ENCODE measurements around the gene NLRP1. TPM values are rescaled to one million over a fixed set of nuclear protein-coding genes. Genes with fewer than 3 reads are reported as not detected.

The NLRP1 gene
- total and polyA plus RNA-seq, 9 of the 15 experiments (the other 6 are each of a cell fraction or from before 2014, with no cell fraction given): 4.0 to 69.4 (median 27.7) TPM

GRCh38 chr17:5557990-5558389, 26.3 kb downstream of the NLRP1 start (continued):
- no peak for TF ChIP-seq ZNF146 (CRISPR knock-in tag; IDR thresholded peaks at IDR 0.05; ENCODE audit: unreplicated experiment)
- TF ChIP-seq ZNF444 (CRISPR knock-in tag; IDR thresholded peaks at IDR 0.05): no peak

GRCh38 chr17:5557485-5557884, 26.8 kb downstream of the NLRP1 start:
- POLR2A ChIA-PET: interaction anchor here (1.2 kb wide), 1 partner anchor 57 kb away, joined by 3 read pairs; no protein-coding TSS in a partner anchor

GRCh38 chr17:5555254-5555653, 29.1 kb downstream of the NLRP1 start:
- no peak overlapping the region for H2AFZ ChIP-seq (ENCODE audit: low read depth, low read length)
- H3K4me2 ChIP-seq (ENCODE audit: insufficient read depth, low read length): no peak overlapping the region
- ATAC-seq (no peak), DNase-seq (ENCODE audit: extremely low read depth in 1 of 4, low spot score in 3 of 4) (no peak), FAIRE-seq (no peak)
- BruUV-seq (replicated peaks): no TSS peak
- intact Hi-C loops (cut with micrococcal nuclease): no loop called here
- in situ Hi-C loops (cut with MboI): no loop called here
- POLR2A ChIA-PET: no interaction called here
- no peaks in the 10 kb centered on the region for H3K9me1 ChIP-seq (ENCODE audit: control insufficient read depth, insufficient read depth, low read length)
- CTCF ChIA-PET (ENCODE audit: low intra/inter-chr PET ratio): no interaction called here
- no peak overlapping the region for H3K4me3 ChIP-seq
- H3K27me3 ChIP-seq (ENCODE audit: control insufficient read depth in 2 of 2, insufficient read depth in 2 of 2, low read length in 2 of 2): no peaks in the 10 kb centered on the region
- H3K79me2 ChIP-seq (ENCODE audit: control insufficient read depth, insufficient read depth, low read length): no peaks in the 10 kb centered on the region
- H3K27ac ChIP-seq (ENCODE audit: extremely low read depth, low read depth, low read length): no peak overlapping the region
- H3K4me1 ChIP-seq (replicated peaks in 1 of 2; ENCODE audit: control insufficient read depth in 2 of 2, insufficient read depth in 2 of 2, low read length in 2 of 2): no peaks in the 10 kb centered on the region
- no peaks in the 10 kb centered on the region for H4K20me1 ChIP-seq (replicated peaks; ENCODE audit: control insufficient read depth, insufficient read depth, low read length)
- 100% methylated on average over 2 of the region's 3 CpGs for WGBS (ENCODE audit: insufficient coverage, low coverage, missing lambda C conversion rate)
- no peak overlapping the region for H3K9ac ChIP-seq (ENCODE audit: insufficient read depth in 1 of 2, low read depth in 2 of 2, low read length in 2 of 2)
- H3K36me3 ChIP-seq (ENCODE audit: control insufficient read depth, insufficient read depth, low read length): peaks cover 61% of the 10 kb centered on the region
- H3K9me3 ChIP-seq (replicated peaks; ENCODE audit: control insufficient read depth, insufficient read depth, low read depth, low read length): no peaks in the 10 kb centered on the region
- TF ChIP-seq MTF1 (CRISPR knock-in tag; IDR thresholded peaks at IDR 0.05; ENCODE audit: borderline replicate concordance): no peak
- TF ChIP-seq ARID1B (IDR thresholded peaks at IDR 0.05): no peak
- TF ChIP-seq GTF2F1 (IDR thresholded peaks at IDR 0.05; ENCODE audit: low read depth, low read length): no peak
- no peak for TF ChIP-seq TFAM (CRISPR knock-in tag; conservative IDR thresholded peaks at IDR 0.05)
- TF ChIP-seq MAFG (tag; conservative IDR thresholded peaks at IDR 0.05): no peak
- no peak for TF ChIP-seq RBM14 (IDR thresholded peaks at IDR 0.05; ENCODE audit: borderline replicate concordance, insufficient read depth, low read depth, low read length)
- no peak for TF ChIP-seq PTBP1 (IDR thresholded peaks at IDR 0.05; ENCODE audit: low read depth, low read length)
- TF ChIP-seq EZH2 (IDR thresholded peaks at IDR 0.05; ENCODE audit: borderline replicate concordance, low read depth, low read length): no peak
- no peak for TF ChIP-seq ZNF431 (CRISPR knock-in tag; IDR thresholded peaks at IDR 0.05)
- no peak for TF ChIP-seq MLLT1 (IDR thresholded peaks at IDR 0.05)
- no peak for TF ChIP-seq GATA2 (CRISPR knock-in tag; IDR thresholded peaks at IDR 0.05)

More at GRCh38 chr17:5557485-5557884, 26.8 kb downstream of the NLRP1 start:
- intact Hi-C loops (cut with micrococcal nuclease): no loop called here
- BruUV-seq (replicated peaks): no TSS peak
- H3K9me3 ChIP-seq (replicated peaks; ENCODE audit: control insufficient read depth, insufficient read depth, low read depth, low read length): no peaks in the 10 kb centered on the region
- DNase-seq (ENCODE audit: extremely low read depth in 1 of 4, low spot score in 3 of 4): no peak
- no peak overlapping the region for H3K4me2 ChIP-seq (ENCODE audit: insufficient read depth, low read length)
- H3K9ac ChIP-seq (ENCODE audit: insufficient read depth in 1 of 2, low read depth in 2 of 2, low read length in 2 of 2): no peak overlapping the region
- CTCF ChIA-PET (ENCODE audit: low intra/inter-chr PET ratio): no interaction called here
- 85% methylated on average over 8 of the region's 8 CpGs for WGBS (ENCODE audit: insufficient coverage, low coverage, missing lambda C conversion rate)
- in situ Hi-C loops (cut with MboI): no loop called here
- H3K9me1 ChIP-seq (ENCODE audit: control insufficient read depth, insufficient read depth, low read length): no peaks in the 10 kb centered on the region
- no peaks in the 10 kb centered on the region for H3K4me1 ChIP-seq (replicated peaks in 1 of 2; ENCODE audit: control insufficient read depth in 2 of 2, insufficient read depth in 2 of 2, low read length in 2 of 2)
- H2AFZ ChIP-seq (ENCODE audit: low read depth, low read length): no peak overlapping the region
- no peak overlapping the region for H3K27ac ChIP-seq (ENCODE audit: extremely low read depth, low read depth, low read length)
- no peak for ATAC-seq
- H3K36me3 ChIP-seq (ENCODE audit: control insufficient read depth, insufficient read depth, low read length): peaks cover 59% of the 10 kb centered on the region
- no peaks in the 10 kb centered on the region for H3K79me2 ChIP-seq (ENCODE audit: control insufficient read depth, insufficient read depth, low read length)
- H4K20me1 ChIP-seq (replicated peaks; ENCODE audit: control insufficient read depth, insufficient read depth, low read length): no peaks in the 10 kb centered on the region
- TF ChIP-seq CC2D1A (IDR thresholded peaks at IDR 0.05): no peak
- TF ChIP-seq HLTF (IDR thresholded peaks at IDR 0.05): no peak
- TF ChIP-seq CXXC5 (CRISPR knock-in tag; IDR thresholded peaks at IDR 0.05): no peak
- TF ChIP-seq PRPF4 (IDR thresholded peaks at IDR 0.05; ENCODE audit: insufficient read depth, low read depth, low read length, poor library complexity, severe bottlenecking): no peak
- FAIRE-seq: no peak
- no peak overlapping the region for H3K4me3 ChIP-seq
- no peaks in the 10 kb centered on the region for H3K27me3 ChIP-seq (ENCODE audit: control insufficient read depth in 2 of 2, insufficient read depth in 2 of 2, low read length in 2 of 2)

Measured in K562 (cell line).